HG03159 (cell line): ENCODE measurements around the gene TBC1D24.
"Not testable (repeated sequence)": the region's sequence is repeated elsewhere in the genome, so short reads cannot be mapped to it uniquely, and the experiment has no call there.

ENCODE experiments used
- ATAC-seq: cut with Tn5 transposase; IDR thresholded peaks from one replicate; pipeline ENCODE4 v1.9.1; 2021; ENCODE audit warnings: mild to moderate bottlenecking, moderate library complexity; ENCODE audit not compliant: unreplicated experiment

The TBC1D24 gene

DNA sequence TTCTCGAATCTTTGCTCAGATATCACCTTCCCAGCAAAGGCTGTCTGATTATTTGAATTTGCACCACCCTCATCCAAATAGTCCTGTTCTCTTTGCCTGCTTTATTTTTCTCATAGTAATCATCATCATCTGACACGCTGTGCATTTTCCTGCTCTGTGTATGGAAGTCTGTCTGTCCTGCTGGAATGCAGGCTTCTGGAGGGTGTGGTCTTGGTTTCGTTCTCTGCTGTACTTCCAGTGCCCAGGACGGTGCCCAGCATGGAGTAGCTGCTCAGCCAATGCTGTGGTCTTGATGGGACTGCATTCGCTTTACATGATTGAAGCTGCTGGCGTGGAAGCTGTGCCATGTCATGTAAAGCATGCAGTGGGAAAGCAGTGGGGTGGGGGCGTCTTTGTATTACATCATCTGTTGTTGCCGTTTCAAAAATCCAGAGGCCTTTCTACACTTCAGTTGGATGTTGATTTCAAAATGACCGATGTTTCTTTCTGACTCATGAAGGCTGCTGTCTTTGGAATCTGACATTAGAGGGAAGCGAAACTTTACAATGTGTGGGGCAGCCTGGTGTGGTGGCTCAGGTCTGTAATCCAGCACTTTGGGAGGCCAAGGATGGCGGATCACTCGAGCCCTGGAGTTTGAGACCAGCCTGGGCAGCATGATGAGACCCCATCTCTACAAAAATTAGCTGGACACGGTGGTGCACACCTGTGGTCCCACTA lies 79.9 kb downstream of the TBC1D24 start:
- ATAC-seq: not testable (repeated sequence)
